Activated T-helper 17 cell treated with anti-CD3 and anti-CD28 coated beads, Interleukin-2, amount 50 U/mL, for 72 hours (primary cell): ENCODE measurements around the gene CNDP1. TPM values are rescaled to one million over a fixed set of nuclear protein-coding genes. Genes with fewer than 3 reads are reported as not detected.

Source experiments
- ATAC-seq: fragments of 150-1000 bp; cut with Tn5 transposase; replicated peaks from 2 replicates; pipeline ENCODE4 v1.10.0; 2021; ENCODE audit warnings: mild to moderate bottlenecking, moderate library complexity
- H3K27ac Mint-ChIP-seq: one replicate; pipeline ENCODE4 v1.8.0; 2022; ENCODE audit warnings: mixed read lengths
- H3K27me3 Mint-ChIP-seq: one replicate; pipeline ENCODE4 v1.8.0; 2022; ENCODE audit warnings: mixed read lengths
- H3K36me3 Mint-ChIP-seq: one replicate; pipeline ENCODE4 v1.8.0; 2022; ENCODE audit warnings: low read depth, mild to moderate bottlenecking, mixed read lengths
- H3K4me1 Mint-ChIP-seq: one replicate; pipeline ENCODE4 v1.8.0; 2022; ENCODE audit warnings: mixed read lengths
- H3K4me3 Mint-ChIP-seq: one replicate; pipeline ENCODE4 v1.8.0; 2022; ENCODE audit warnings: mild to moderate bottlenecking, mixed read lengths
- H3K9me3 Mint-ChIP-seq: one replicate; pipeline ENCODE4 v1.8.0; 2022; ENCODE audit warnings: mixed read lengths
- total RNA-seq, 2 donors: library from RNA; stranded (reverse); gene quantifications; one replicate each; pipeline ENCODE4 v1.2.3, GENCODE V29; 2022

The CNDP1 gene
- total RNA-seq: under 1 TPM in 1 of 2 donors, not detected in 1; 0.26 TPM

DNA sequence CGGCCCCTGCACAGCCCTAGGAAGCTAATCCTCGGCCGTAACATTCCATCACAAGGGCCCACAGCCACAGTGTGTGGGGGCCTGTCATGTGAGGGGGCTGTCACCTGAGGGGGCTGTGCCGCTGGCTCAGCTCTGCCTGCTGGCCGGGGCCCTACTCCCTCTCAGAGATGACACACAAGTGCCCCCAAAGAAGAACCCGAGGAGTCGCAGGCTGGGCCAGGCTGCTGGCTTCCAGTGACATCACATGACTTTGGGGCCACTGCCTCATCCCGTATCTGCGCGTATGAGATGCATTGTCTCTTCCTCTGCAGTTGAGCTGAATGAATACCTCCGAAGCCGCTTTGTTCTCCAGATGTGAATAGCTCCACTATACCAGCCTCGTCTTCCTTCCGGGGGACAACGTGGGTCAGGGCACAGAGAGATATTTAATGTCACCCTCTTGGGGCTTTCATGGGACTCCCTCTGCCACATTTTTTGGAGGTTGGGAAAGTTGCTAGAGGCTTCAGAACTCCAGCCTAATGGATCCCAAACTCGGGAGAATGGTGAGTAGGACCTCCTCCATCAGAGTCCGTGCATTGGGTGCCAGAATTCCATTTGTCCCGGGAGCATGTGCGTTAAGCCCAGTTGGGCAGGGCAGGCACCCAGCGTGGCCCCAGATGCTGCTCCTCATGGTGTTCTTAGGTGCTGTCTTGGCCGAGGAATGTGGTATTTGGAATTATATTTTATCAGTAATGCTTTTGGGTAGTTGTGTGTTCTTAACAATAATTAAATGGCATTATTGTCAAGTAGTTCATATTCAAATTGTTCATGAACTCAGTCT is at the start of gene CNDP1:
Gene CNDP1, plus strand, starts transcription at position 351 of the 820 bp plus-strand sequence. Its CDS starts 168 bp downstream, at position 519.
- Mint-ChIP-seq H3K27me3 (no peaks in the 10 kb centered on the region), H3K4me1 (no peaks in the 10 kb centered on the region), H3K9me3 (no peaks in the 10 kb centered on the region), H3K4me3 (no peak within 1 kb of the TSS), H3K27ac (no peak within 1 kb of the TSS), H3K36me3 (no peaks in the 10 kb centered on the region)
- no peak for ATAC-seq

DNA sequence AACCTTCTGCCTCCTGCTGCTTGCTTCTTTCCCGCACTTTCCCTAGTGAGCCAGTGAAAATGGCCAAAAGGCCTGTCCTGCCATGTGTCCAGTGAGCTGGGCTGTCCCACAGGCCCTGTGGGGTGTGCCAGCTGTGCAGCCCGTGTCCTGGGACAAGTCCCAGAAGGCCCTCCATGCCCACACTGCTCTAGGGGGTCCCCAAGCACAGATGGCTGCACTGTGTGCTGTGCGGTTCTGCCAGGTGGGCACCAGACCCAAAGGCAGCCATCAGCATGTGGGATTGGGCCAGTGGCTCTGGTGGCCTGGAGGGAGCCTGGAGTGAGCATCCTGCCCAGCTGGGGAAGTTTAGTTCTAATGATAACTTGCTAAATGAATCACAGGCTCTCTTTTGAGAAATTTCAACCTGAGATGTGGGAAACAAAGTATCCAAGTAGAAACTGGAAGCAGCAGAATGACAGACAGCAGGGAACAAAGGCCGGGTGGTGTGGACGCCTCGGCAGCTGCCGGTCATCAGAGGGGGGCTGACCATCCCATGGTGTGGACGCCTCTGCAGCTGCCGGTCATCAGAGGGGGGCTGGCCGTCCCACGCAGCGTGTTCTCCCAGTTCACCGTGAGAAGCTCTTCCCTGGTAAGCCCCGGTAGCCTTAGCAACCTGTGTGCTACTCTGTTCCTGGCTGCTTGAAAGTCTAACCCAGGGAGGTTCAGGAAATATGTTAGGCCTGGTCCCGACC is 48.0 kb upstream of the CNDP1 start:
- Mint-ChIP-seq H3K36me3 (no peaks in the 10 kb centered on the region), H3K4me1 (peaks cover 4% of the 10 kb centered on the region), H3K27ac (no peak overlapping the region), H3K4me3 (no peak overlapping the region), H3K27me3 (peaks cover 4% of the 10 kb centered on the region), H3K9me3 (no peaks in the 10 kb centered on the region)
- no peak for ATAC-seq

- no peak for ATAC-seq
- H3K36me3 Mint-ChIP-seq: no peaks in the 10 kb centered on the region
- H3K4me1 Mint-ChIP-seq: peaks cover 4% of the 10 kb centered on the region
- H3K9me3 Mint-ChIP-seq: no peaks in the 10 kb centered on the region
- H3K27ac Mint-ChIP-seq: no peak overlapping the region
- no peak overlapping the region for H3K4me3 Mint-ChIP-seq
- H3K27me3 Mint-ChIP-seq: no peaks in the 10 kb centered on the region
Measured at GRCh38 chr18:74488354-74488753, 45.9 kb upstream of the CNDP1 start.

- H3K27ac Mint-ChIP-seq: peak overlapping the region; percentile 1
- H3K27me3 Mint-ChIP-seq: no peaks in the 10 kb centered on the region
- H3K9me3 Mint-ChIP-seq: no peaks in the 10 kb centered on the region
- H3K36me3 Mint-ChIP-seq: no peaks in the 10 kb centered on the region
- peaks cover 4% of the 10 kb centered on the region for H3K4me1 Mint-ChIP-seq
- ATAC-seq: no peak
- H3K4me3 Mint-ChIP-seq: no peak overlapping the region
Measured at GRCh38 chr18:74488864-74489263, 45.4 kb upstream of the CNDP1 start.

DNA sequence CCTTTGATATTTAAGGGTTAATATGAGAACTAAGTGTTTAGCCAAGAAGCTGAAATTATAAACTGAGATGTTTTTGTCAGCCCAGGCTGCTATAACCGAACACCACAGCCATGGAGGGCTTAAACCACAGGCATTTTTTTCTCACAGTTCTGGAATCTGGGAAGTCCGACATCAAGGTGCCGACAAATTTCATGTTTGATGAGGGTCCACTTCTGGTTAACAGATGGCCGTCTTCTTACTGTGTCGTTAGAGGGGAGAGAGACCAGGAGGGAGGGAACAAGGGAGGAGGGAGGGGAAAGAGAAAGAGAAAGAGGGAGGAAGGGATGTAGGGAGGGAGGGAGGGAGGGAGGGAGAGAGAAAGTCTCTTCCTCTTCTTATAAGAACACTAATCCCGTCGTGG is 44.6 kb upstream of the CNDP1 start:
- ATAC-seq: no peak
- peaks cover 2% of the 10 kb centered on the region for H3K4me1 Mint-ChIP-seq
- no peak overlapping the region for H3K4me3 Mint-ChIP-seq
- no peaks in the 10 kb centered on the region for H3K9me3 Mint-ChIP-seq
- no peak overlapping the region for H3K27ac Mint-ChIP-seq
- H3K36me3 Mint-ChIP-seq: no peaks in the 10 kb centered on the region
- H3K27me3 Mint-ChIP-seq: no peaks in the 10 kb centered on the region

- ATAC-seq: no peak
- Mint-ChIP-seq H3K4me3 (no peak overlapping the region), H3K4me1 (no peaks in the 10 kb centered on the region), H3K27ac (no peak overlapping the region), H3K9me3 (no peaks in the 10 kb centered on the region), H3K27me3 (no peaks in the 10 kb centered on the region), H3K36me3 (peaks cover 9% of the 10 kb centered on the region)
Measured at GRCh38 chr18:74492259-74492658, 42.0 kb upstream of the CNDP1 start.

GRCh38 chr18:74493689-74494088 is 40.6 kb upstream of the CNDP1 start:
- Mint-ChIP-seq H3K9me3 (no peaks in the 10 kb centered on the region), H3K27ac (no peak overlapping the region)
- no peak for ATAC-seq

DNA sequence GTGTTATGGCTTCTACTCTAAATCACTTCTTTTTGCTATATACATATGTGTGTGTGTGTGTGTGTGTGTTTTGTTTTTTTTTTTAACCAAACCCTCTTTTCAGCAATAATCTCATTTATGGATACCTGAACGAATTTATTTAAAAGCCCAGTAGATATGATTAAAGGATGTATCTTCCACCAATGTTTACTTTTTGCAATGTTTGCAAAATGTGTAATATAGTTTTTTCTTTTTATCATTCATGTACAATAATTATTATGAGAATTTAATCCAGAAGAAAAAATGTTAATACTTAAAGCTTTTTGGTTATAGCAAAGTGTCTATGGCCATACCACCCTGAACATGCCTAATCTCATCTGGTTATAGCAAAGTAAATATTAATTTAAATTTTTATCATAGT is 39.8 kb upstream of the CNDP1 start:
- ATAC-seq: no peak
- H3K27ac Mint-ChIP-seq: no peak overlapping the region
- H3K36me3 Mint-ChIP-seq: peaks cover 24% of the 10 kb centered on the region
- no peaks in the 10 kb centered on the region for H3K4me1 Mint-ChIP-seq
- no peaks in the 10 kb centered on the region for H3K27me3 Mint-ChIP-seq
- no peaks in the 10 kb centered on the region for H3K9me3 Mint-ChIP-seq
- H3K4me3 Mint-ChIP-seq: peak overlapping the region; percentile 93

More at GRCh38 chr18:74493689-74494088, 40.6 kb upstream of the CNDP1 start:
- Mint-ChIP-seq H3K36me3 (peaks cover 17% of the 10 kb centered on the region), H3K4me1 (no peaks in the 10 kb centered on the region), H3K27me3 (no peaks in the 10 kb centered on the region), H3K4me3 (no peak overlapping the region)

- Mint-ChIP-seq H3K9me3 (no peaks in the 10 kb centered on the region), H3K27me3 (no peaks in the 10 kb centered on the region), H3K4me3 (peak within 1 kb of the TSS; percentile 93), H3K36me3 (peaks cover 37% of the 10 kb centered on the region), H3K27ac (peak within 1 kb of the TSS; percentile 99), H3K4me1 (peaks cover 4% of the 10 kb centered on the region)
- peak; percentile 78 for ATAC-seq
Measured at GRCh38 chr18:74495581-74496507, 38.5 kb upstream of the CNDP1 start, which contains the start of gene CNDP2. Gene CNDP2 (plus strand): TSS chr18:74496363. CDS start chr18:74499974, 3,611 bp downstream.

DNA sequence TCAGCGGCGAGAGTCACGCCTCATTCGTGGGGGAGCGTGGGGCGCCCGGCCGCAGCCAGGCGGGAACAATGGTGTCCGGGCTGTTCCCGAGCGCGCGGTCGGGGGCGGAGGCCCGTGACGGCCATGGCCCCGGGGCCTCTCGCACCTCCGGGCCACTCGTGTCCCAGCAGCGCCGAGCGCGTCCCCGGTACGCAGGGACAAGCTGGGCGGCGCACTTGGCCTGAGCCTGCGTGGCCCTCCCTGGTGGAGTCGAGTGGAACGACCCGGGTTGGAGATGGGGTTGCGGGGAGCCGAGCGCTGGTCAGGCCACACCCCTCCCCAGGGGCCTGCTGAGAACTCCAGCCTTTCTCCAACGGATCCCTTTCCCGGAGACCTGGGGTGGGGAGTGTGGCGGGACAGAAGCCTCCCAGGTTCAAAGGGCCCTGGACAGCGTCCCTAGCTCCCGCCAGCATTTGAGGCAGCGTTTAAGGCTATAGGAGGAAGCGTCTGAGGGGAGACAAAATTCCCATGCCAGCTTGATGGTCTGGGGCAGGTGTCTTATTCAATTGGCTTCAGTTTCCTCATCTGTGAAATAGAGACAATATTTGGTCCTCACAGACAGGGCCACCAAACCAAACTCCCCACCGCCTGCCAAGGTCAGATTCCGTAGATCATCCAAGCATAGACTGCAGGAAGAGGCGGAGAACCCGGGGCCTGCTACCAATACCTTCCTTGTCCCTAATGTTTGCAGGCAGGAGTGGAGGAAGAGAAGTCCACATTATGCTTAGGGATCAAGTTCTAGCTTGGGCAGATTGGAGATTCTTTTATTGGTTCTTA is 37.6 kb upstream of the CNDP1 start:
- no peaks in the 10 kb centered on the region for H3K27me3 Mint-ChIP-seq
- H3K4me1 Mint-ChIP-seq: peaks cover 4% of the 10 kb centered on the region
- peak overlapping the region; percentile 93 for H3K4me3 Mint-ChIP-seq
- peaks cover 46% of the 10 kb centered on the region for H3K36me3 Mint-ChIP-seq
- no peaks in the 10 kb centered on the region for H3K9me3 Mint-ChIP-seq
- peak; percentile 22 for ATAC-seq
- H3K27ac Mint-ChIP-seq: peak overlapping the region; percentile 99

GRCh38 chr18:74497324-74497676 is 37.0 kb upstream of the CNDP1 start:
- peaks cover 52% of the 10 kb centered on the region for H3K36me3 Mint-ChIP-seq
- no peaks in the 10 kb centered on the region for H3K27me3 Mint-ChIP-seq
- no peak for ATAC-seq
- no peaks in the 10 kb centered on the region for H3K9me3 Mint-ChIP-seq
- peak overlapping the region; percentile 93 for H3K4me3 Mint-ChIP-seq
- peaks cover 4% of the 10 kb centered on the region for H3K4me1 Mint-ChIP-seq
- H3K27ac Mint-ChIP-seq: peak overlapping the region; percentile 99

GRCh38 chr18:74497778-74498177 is 36.5 kb upstream of the CNDP1 start:
- peak overlapping the region; percentile 93 for H3K4me3 Mint-ChIP-seq
- H3K4me1 Mint-ChIP-seq: peaks cover 4% of the 10 kb centered on the region
- no peak for ATAC-seq
- H3K27ac Mint-ChIP-seq: peak overlapping the region; percentile 99
- no peaks in the 10 kb centered on the region for H3K27me3 Mint-ChIP-seq
- H3K36me3 Mint-ChIP-seq: peaks cover 57% of the 10 kb centered on the region
- no peaks in the 10 kb centered on the region for H3K9me3 Mint-ChIP-seq

- H3K4me3 Mint-ChIP-seq: peak overlapping the region; percentile 93
- H3K27me3 Mint-ChIP-seq: no peaks in the 10 kb centered on the region
- peaks cover 66% of the 10 kb centered on the region for H3K36me3 Mint-ChIP-seq
- peaks cover 4% of the 10 kb centered on the region for H3K4me1 Mint-ChIP-seq
- ATAC-seq: peak; percentile 70
- H3K27ac Mint-ChIP-seq: peak overlapping the region; percentile 99
- H3K9me3 Mint-ChIP-seq: no peaks in the 10 kb centered on the region
Measured at GRCh38 chr18:74498712-74499627, 35.3 kb upstream of the CNDP1 start.
